ENCODE data around the gene WWC2. TPM values are rescaled to one million over a fixed set of nuclear protein-coding genes. Genes with fewer than 3 reads are reported as not detected.

The WWC2 gene
- total and polyA plus RNA-seq, 4 donors, result 7.1 to 50.3 (median 24.9) TPM

DNA sequence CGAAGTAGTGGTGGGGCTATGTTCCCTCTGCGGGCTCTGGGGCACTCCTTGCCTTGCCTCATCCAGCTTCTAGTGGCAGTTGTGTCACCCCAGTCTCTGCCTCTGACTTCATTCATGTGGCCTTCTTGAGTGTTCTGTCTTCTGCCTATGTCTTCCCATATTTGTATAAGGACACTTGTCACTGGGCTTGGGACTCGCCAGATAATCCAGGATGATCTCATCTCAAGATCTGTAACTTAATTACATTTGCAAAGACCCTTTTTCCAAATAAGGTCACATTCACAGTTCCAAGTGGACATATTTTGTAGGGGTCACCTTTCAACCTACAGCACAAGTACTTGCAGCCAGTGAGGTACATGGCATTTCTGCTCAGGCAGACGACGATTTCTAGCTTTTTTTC is 253.5 kb downstream of the WWC2 start:
- DNase-seq (no peak), ATAC-seq (ENCODE audit: low FRiP score) (no peak)
- no peaks in the 10 kb centered on the region for H3K36me3 ChIP-seq (ENCODE audit: control insufficient read depth in 1 of 2, insufficient read depth in 2 of 2, low read length in 1 of 2)
- H3K4me3 ChIP-seq (ENCODE audit: low read length in 2 of 2), result no peak overlapping the region
- 59 to 61% methylated on average over 5 of the region's 5 CpGs for WGBS, 2 donors
- H3K4me1 ChIP-seq (ENCODE audit: control insufficient read depth in 1 of 2, insufficient read depth in 2 of 2, low read length in 2 of 2), result no peaks in the 10 kb centered on the region
- H3K9me3 ChIP-seq (ENCODE audit: control insufficient read depth, low read length), result no peaks in the 10 kb centered on the region
- H3K27me3 ChIP-seq (ENCODE audit: control insufficient read depth in 1 of 2, insufficient read depth in 2 of 2, low read length in 1 of 2), result no peaks in the 10 kb centered on the region
- H3K27ac ChIP-seq (ENCODE audit: low read depth in 1 of 2, low read length in 2 of 2), result no peak overlapping the region
- intact Hi-C loops (cut with DNase I), result no loop called here

DNA sequence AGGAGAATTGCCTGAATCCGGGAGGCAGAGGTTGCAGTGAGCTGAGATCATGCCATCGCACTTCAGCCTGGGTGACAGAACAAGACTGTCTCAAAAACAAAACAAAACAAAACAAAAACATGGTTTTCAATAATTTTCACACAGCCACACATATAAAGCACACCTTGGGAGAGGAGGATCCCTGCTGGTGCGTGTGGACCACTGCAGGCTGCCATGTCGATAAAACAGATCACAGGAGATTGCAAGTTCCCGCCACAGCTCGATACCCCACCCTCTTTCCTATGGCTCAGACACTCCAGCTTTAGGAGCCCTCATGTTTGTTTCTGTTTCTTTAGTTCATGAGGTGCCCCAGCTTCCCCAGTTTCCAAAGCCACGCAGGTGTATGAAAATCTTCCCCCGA is 254.5 kb downstream of the WWC2 start:
- Histone ChIP-seq H3K4me1 (ENCODE audit: control insufficient read depth in 1 of 2, insufficient read depth in 2 of 2, low read length in 2 of 2) (no peaks in the 10 kb centered on the region), H3K4me3 (ENCODE audit: low read length in 2 of 2) (no peak overlapping the region), H3K27me3 (ENCODE audit: control insufficient read depth in 1 of 2, insufficient read depth in 2 of 2, low read length in 1 of 2) (no peaks in the 10 kb centered on the region), H3K9me3 (ENCODE audit: control insufficient read depth, low read length) (no peaks in the 10 kb centered on the region), H3K27ac (ENCODE audit: low read depth in 1 of 2, low read length in 2 of 2) (no peak overlapping the region), H3K36me3 (ENCODE audit: control insufficient read depth in 1 of 2, insufficient read depth in 2 of 2, low read length in 1 of 2) (no peaks in the 10 kb centered on the region)
- WGBS, 2 donors, result 84 to 87% methylated on average over 8 of the region's 8 CpGs
- no peak for ATAC-seq (ENCODE audit: low FRiP score)
- intact Hi-C loops (cut with DNase I), result no loop called here
- DNase-seq, result no peak

DNA sequence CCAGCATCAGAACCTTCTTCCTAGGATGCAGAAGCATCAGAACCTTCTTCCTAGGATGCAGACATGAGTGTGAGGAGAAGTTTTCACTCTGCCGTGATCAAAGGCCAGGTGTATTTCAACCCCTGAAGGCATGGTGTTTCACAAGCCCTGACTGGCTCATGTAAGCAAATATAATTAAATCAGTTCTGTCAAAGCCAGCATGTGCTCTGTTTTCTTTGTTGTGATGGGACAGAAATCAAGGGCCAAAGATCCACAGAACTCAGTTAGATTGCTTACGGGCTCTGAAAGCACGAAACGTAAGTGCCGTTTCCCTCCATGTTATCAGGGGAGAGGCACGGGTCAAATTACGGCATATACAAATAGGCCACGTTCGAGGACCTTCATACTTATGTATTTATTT is 255.2 kb downstream of the WWC2 start:
- 78 to 84% methylated on average over 9 of the region's 9 CpGs for WGBS, 2 donors
- H3K27ac ChIP-seq (ENCODE audit: low read depth in 1 of 2, low read length in 2 of 2), result no peak overlapping the region
- H3K27me3 ChIP-seq (ENCODE audit: control insufficient read depth in 1 of 2, insufficient read depth in 2 of 2, low read length in 1 of 2), result no peaks in the 10 kb centered on the region
- DNase-seq, result no peak
- no peaks in the 10 kb centered on the region for H3K36me3 ChIP-seq (ENCODE audit: control insufficient read depth in 1 of 2, insufficient read depth in 2 of 2, low read length in 1 of 2)
- no peak overlapping the region for H3K4me3 ChIP-seq (ENCODE audit: low read length in 2 of 2)
- H3K9me3 ChIP-seq (ENCODE audit: control insufficient read depth, low read length), result no peaks in the 10 kb centered on the region
- intact Hi-C loops (cut with DNase I), result no loop called here
- ATAC-seq (ENCODE audit: low FRiP score), result no peak
- no peaks in the 10 kb centered on the region for H3K4me1 ChIP-seq (ENCODE audit: control insufficient read depth in 1 of 2, insufficient read depth in 2 of 2, low read length in 2 of 2)

DNA sequence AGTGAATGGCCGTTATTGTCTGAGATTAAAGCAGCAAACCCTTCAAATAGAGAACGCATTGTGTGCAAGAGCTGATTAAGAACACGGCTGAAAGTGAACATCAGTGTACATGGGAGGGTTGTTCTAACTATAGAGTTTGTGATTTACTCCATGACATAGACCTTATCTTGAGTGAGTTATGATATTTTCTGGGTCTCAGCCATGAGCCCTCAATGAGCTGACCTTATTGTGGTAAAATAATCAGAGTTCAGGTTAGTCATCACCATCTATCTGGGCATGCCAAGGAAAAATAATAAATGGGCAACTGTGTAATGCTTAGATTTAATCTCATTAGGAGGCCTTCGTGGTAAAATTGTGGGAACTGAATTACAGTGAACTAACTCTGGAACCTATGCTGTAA is 256.3 kb downstream of the WWC2 start:
- no peak overlapping the region for H3K27ac ChIP-seq (ENCODE audit: low read depth in 1 of 2, low read length in 2 of 2)
- intact Hi-C loops (cut with DNase I), result no loop called here
- WGBS, 2 donors, result 39 to 41% methylated on average over 4 of the region's 4 CpGs
- H3K4me3 ChIP-seq (ENCODE audit: low read length in 2 of 2), result no peak overlapping the region
- H3K36me3 ChIP-seq (ENCODE audit: control insufficient read depth in 1 of 2, insufficient read depth in 2 of 2, low read length in 1 of 2), result no peaks in the 10 kb centered on the region
- H3K27me3 ChIP-seq (ENCODE audit: control insufficient read depth in 1 of 2, insufficient read depth in 2 of 2, low read length in 1 of 2), result no peaks in the 10 kb centered on the region
- H3K4me1 ChIP-seq (ENCODE audit: control insufficient read depth in 1 of 2, insufficient read depth in 2 of 2, low read length in 2 of 2), result no peaks in the 10 kb centered on the region
- ATAC-seq (ENCODE audit: low FRiP score), result no peak
- no peaks in the 10 kb centered on the region for H3K9me3 ChIP-seq (ENCODE audit: control insufficient read depth, low read length)
- no peak for DNase-seq

DNA sequence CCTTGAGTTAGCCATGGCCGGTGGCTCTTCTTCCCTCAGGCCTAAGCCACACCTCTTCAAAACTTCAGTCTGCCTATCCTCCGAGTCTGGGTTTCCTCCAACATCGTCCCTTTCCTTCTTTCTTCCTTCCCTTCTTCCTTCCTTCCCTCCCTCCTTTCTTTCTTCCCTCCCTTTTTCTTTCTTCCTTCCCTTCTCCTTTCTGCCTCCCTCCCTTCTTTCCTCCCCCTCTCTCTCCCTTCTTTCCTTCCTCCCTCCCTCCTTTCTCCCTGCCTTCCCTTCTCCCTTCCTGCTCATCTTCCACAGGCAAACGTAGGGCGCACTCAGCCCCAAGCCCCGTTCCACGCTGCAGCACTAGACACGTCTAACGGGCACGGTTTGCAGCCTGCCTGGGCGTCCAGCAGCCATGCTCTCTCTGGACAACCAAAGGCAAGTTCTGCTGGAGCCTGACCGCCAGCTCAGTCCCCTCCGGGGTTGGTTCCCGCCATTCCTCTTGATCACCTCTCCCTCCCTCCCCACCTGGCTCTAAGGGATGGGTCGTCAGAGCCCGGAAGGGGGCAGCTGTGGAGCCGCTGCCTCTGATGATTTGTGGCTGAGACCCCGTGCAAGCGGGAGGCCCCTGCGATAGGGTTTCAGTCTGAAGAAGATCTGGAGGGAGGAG is 257.2 kb downstream of the WWC2 start:
- WGBS, 2 donors, result 87 to 90% methylated on average over 20 of the region's 20 CpGs
- H3K27me3 ChIP-seq (ENCODE audit: control insufficient read depth in 1 of 2, insufficient read depth in 2 of 2, low read length in 1 of 2), result no peaks in the 10 kb centered on the region
- intact Hi-C loops (cut with DNase I), result no loop called here

DNA sequence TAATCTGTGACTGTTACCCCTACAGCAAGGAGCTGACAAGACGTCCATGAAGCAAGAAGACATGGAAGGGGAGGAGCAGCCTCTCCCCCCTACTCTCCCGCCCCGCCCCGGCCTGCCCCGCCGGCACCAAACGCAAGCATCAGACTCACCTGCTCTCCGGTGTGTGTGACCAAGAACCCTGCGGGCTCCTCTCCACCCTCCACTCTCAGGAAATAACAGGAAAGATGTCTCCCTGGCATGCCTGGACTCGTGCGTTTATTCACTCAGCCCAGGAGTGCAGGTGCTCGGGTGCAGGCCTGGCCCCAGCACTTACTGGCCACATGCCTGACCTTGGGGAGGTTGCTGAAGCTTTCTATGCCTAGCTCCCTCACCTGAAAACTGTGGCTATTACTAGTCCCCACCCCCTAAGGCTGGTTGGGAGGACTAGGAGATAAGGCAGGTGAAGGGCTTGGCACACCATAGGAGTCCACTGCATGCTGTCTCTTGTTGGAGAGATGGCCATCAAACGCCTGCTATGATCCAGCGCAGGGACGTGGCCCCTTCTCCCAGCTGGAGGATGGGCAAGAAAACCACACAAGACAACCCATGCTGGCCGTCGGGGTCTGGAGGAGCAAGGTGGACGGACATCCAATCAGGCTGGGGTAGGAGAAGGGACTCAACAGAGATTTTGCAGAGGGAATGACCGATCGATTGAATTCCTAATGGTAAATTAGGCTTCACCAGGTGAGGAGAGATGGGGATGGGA is 258.0 kb downstream of the WWC2 start:
- no peak for ATAC-seq (ENCODE audit: low FRiP score)
- intact Hi-C loops (cut with DNase I), result no loop called here
- Histone ChIP-seq H3K27me3 (ENCODE audit: control insufficient read depth in 1 of 2, insufficient read depth in 2 of 2, low read length in 1 of 2) (no peaks in the 10 kb centered on the region), H3K4me3 (ENCODE audit: low read length in 2 of 2) (no peak overlapping the region), H3K4me1 (ENCODE audit: control insufficient read depth in 1 of 2, insufficient read depth in 2 of 2, low read length in 2 of 2) (no peaks in the 10 kb centered on the region), H3K9me3 (ENCODE audit: control insufficient read depth, low read length) (no peaks in the 10 kb centered on the region), H3K36me3 (ENCODE audit: control insufficient read depth in 1 of 2, insufficient read depth in 2 of 2, low read length in 1 of 2) (no peaks in the 10 kb centered on the region), H3K27ac (ENCODE audit: low read depth in 1 of 2, low read length in 2 of 2) (no peak overlapping the region)
- DNase-seq, result no peak
- WGBS, 2 donors, result 92 to 96% methylated on average over 20 of the region's 20 CpGs

More for the DNA sequence above, 257.2 kb downstream of the WWC2 start:
- DNase-seq (no peak), ATAC-seq (ENCODE audit: low FRiP score) (no peak)
- no peak overlapping the region for H3K27ac ChIP-seq (ENCODE audit: low read depth in 1 of 2, low read length in 2 of 2)
- H3K4me3 ChIP-seq (ENCODE audit: low read length in 2 of 2), result no peak overlapping the region
- no peaks in the 10 kb centered on the region for H3K36me3 ChIP-seq (ENCODE audit: control insufficient read depth in 1 of 2, insufficient read depth in 2 of 2, low read length in 1 of 2)
- H3K4me1 ChIP-seq (ENCODE audit: control insufficient read depth in 1 of 2, insufficient read depth in 2 of 2, low read length in 2 of 2), result no peaks in the 10 kb centered on the region
- H3K9me3 ChIP-seq (ENCODE audit: control insufficient read depth, low read length), result no peaks in the 10 kb centered on the region

DNA sequence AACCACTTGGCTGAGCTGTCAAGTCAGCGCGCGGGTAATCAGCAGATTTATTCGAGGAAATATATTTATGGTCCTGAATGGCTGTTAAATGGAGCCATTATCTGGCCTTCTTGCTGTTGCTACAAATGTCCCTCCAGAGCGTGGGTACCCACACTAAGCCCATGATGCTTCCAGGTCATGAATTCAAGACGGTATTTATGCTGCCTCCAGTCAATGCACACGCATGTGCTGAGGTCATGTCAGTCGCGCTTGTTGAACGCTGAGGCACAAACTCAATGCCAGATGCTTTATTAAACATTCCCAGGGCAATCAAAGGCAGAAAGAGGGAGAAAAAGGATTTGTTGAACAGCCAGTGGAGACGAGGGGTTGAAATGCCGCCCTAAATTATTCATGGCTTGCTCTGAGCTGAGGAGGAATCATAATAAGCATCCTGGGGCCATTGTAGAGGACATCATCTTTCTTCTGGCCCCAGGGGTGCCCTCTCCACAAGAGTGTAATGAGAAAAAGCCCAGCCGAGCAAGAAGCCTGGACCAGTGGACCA is 259.2 kb downstream of the WWC2 start:
- H3K4me3 ChIP-seq (ENCODE audit: low read length in 2 of 2), result no peak overlapping the region
- H3K27ac ChIP-seq (ENCODE audit: low read depth in 1 of 2, low read length in 2 of 2), result no peak overlapping the region
- intact Hi-C loops (cut with DNase I), result no loop called here
- WGBS, 2 donors, result 86 to 88% methylated on average over 13 of the region's 13 CpGs
- ATAC-seq (ENCODE audit: low FRiP score), result no peak
- no peaks in the 10 kb centered on the region for H3K36me3 ChIP-seq (ENCODE audit: control insufficient read depth in 1 of 2, insufficient read depth in 2 of 2, low read length in 1 of 2)
- H3K9me3 ChIP-seq (ENCODE audit: control insufficient read depth, low read length), result no peaks in the 10 kb centered on the region
- no peak for DNase-seq
- no peaks in the 10 kb centered on the region for H3K27me3 ChIP-seq (ENCODE audit: control insufficient read depth in 1 of 2, insufficient read depth in 2 of 2, low read length in 1 of 2)
- H3K4me1 ChIP-seq (ENCODE audit: control insufficient read depth in 1 of 2, insufficient read depth in 2 of 2, low read length in 2 of 2), result no peaks in the 10 kb centered on the region

DNA sequence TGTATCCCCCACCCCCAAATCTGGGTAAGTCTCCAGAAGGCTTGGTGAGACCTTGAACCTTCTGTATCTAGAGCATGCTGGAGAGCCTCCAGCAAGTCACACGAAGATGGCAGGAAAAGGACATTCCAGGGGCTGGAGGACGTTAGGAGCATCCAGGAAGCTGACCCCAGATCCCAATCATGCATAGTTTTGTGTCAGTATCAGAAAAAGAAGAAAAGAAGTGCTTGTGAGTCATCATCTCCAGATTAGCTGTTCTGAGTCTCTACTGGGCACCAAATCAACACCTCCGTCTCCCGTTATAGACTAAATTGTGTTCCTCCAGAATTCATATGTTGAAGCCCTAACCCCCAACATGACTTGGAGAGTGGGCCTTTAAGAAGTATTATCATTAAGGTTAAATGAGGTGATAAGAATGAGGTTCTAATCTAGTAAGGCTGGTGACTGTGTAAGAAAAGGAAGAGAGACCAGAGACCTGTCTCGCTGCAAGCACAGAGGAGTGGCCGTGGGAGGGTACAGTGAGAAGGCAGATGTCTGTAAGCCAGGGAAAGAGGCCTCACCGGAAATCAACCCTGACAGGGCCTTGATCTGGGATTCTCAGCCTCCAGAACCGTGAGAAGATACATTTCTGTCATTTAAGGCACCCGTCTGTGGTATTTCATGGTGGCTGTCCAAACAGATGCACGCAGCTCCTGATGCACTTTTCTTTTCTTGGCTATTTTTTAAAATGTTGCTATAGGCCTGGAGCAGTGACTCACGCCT is 261.3 kb downstream of the WWC2 start:
- Histone ChIP-seq H3K4me3 (ENCODE audit: low read length in 2 of 2) (no peak overlapping the region), H3K4me1 (ENCODE audit: control insufficient read depth in 1 of 2, insufficient read depth in 2 of 2, low read length in 2 of 2) (no peaks in the 10 kb centered on the region), H3K27ac (ENCODE audit: low read depth in 1 of 2, low read length in 2 of 2) (no peak overlapping the region), H3K36me3 (ENCODE audit: control insufficient read depth in 1 of 2, insufficient read depth in 2 of 2, low read length in 1 of 2) (no peaks in the 10 kb centered on the region), H3K9me3 (ENCODE audit: control insufficient read depth, low read length) (no peaks in the 10 kb centered on the region), H3K27me3 (ENCODE audit: control insufficient read depth in 1 of 2, insufficient read depth in 2 of 2, low read length in 1 of 2) (no peaks in the 10 kb centered on the region)
- ATAC-seq (ENCODE audit: low FRiP score), result no peak
- intact Hi-C loops (cut with DNase I), result no loop called here
- no peak for DNase-seq
- 67 to 71% methylated on average over 11 of the region's 11 CpGs for WGBS, 2 donors
